H9 (cell line): ENCODE results near the gene OSBPL8. TPM values are rescaled to one million over a fixed set of nuclear protein-coding genes. Genes with fewer than 3 reads are reported as not detected.

Experiments
- DNase-seq: peaks from one replicate; pipeline ENCODE4 v3.0.0-alpha.2; 2017
- H2AFZ ChIP-seq: one replicate; pipeline ENCODE4 v1.6.1; 2013; ENCODE audit warnings: mild to moderate bottlenecking, low read length, control low read depth, moderate library complexity
- H2AK5ac ChIP-seq: 2 replicates; pipeline ENCODE4 v1.6.1; 2013; ENCODE audit warnings: low read length, control low read depth, mixed read lengths; ENCODE audit not compliant: insufficient read length
- H2BK120ac ChIP-seq: one replicate; pipeline ENCODE4 v1.6.1; 2013; ENCODE audit warnings: low read depth, mild to moderate bottlenecking, low read length, control low read depth, inconsistent platforms; ENCODE audit not compliant: poor library complexity, severe bottlenecking
- H2BK12ac ChIP-seq: 2 replicates; pipeline ENCODE4 v1.6.1; 2013; ENCODE audit warnings: low read length, control low read depth, mixed read lengths, low read depth; ENCODE audit not compliant: insufficient read length
- H2BK15ac ChIP-seq: 2 replicates; pipeline ENCODE4 v1.6.1; 2013; ENCODE audit warnings: low read depth, low read length, control low read depth
- H2BK20ac ChIP-seq: one replicate; pipeline ENCODE4 v1.6.1; 2013; ENCODE audit warnings: low read depth, mild to moderate bottlenecking, low read length, control low read depth, inconsistent platforms; ENCODE audit not compliant: poor library complexity, severe bottlenecking
- H2BK5ac ChIP-seq: 2 replicates; pipeline ENCODE4 v1.6.1; 2013; ENCODE audit warnings: low read length, control low read depth, mixed read lengths; ENCODE audit not compliant: insufficient read length
- H3K14ac ChIP-seq: 2 replicates; pipeline ENCODE4 v1.6.1; 2013; ENCODE audit warnings: low read length, control low read depth; ENCODE audit not compliant: insufficient read depth
- H3K18ac ChIP-seq: 2 replicates; pipeline ENCODE4 v1.6.1; 2013; ENCODE audit warnings: low read depth, mild to moderate bottlenecking, mixed read lengths, low read length, control low read depth; ENCODE audit not compliant: insufficient read length
- H3K23ac ChIP-seq: 2 replicates; pipeline ENCODE4 v1.6.1; 2013; ENCODE audit warnings: low read length, control low read depth, mixed read lengths, low read depth; ENCODE audit not compliant: insufficient read length
- H3K23me2 ChIP-seq: 2 replicates; pipeline ENCODE4 v1.6.1; 2013; ENCODE audit warnings: low read depth, mild to moderate bottlenecking, mixed read lengths, low read length, control low read depth; ENCODE audit not compliant: insufficient read length, poor library complexity, severe bottlenecking
- H3K27ac ChIP-seq: 2 replicates; pipeline ENCODE4 v1.5.1; 2013; ENCODE audit warnings: low read length, control low read depth, mixed read lengths, low read depth; ENCODE audit not compliant: insufficient read length
- H3K27me3 ChIP-seq: 2 replicates; pipeline ENCODE4 v1.6.1; 2013; ENCODE audit warnings: low read length, control low read depth, inconsistent platforms; ENCODE audit not compliant: insufficient read depth
- H3K4ac ChIP-seq: 2 replicates; pipeline ENCODE4 v1.6.1; 2013; ENCODE audit warnings: low read depth, mild to moderate bottlenecking, control low read depth, inconsistent platforms, low read length, moderate library complexity
- H3K4me1 ChIP-seq: 2 replicates; pipeline ENCODE4 v1.6.1; 2013; ENCODE audit warnings: low read length, control low read depth, inconsistent platforms; ENCODE audit not compliant: insufficient read depth
- H3K4me2 ChIP-seq: 2 replicates; pipeline ENCODE4 v1.6.1; 2013; ENCODE audit warnings: low read length, control low read depth, mixed read lengths; ENCODE audit not compliant: insufficient read length, insufficient read depth
- H3K56ac ChIP-seq: 2 replicates; pipeline ENCODE4 v1.6.1; 2013; ENCODE audit warnings: low read depth, mild to moderate bottlenecking, mixed read lengths, low read length, control low read depth; ENCODE audit not compliant: insufficient read length
- H3K79me1 ChIP-seq: 2 replicates; pipeline ENCODE4 v1.6.1; 2013; ENCODE audit warnings: low read depth, mild to moderate bottlenecking, moderate library complexity, low read length, control low read depth, inconsistent platforms; ENCODE audit not compliant: insufficient read depth, poor library complexity, severe bottlenecking
- H3K79me2 ChIP-seq: 2 replicates; pipeline ENCODE4 v1.6.1; 2013; ENCODE audit warnings: low read length, control low read depth, inconsistent platforms; ENCODE audit not compliant: insufficient read depth
- H3K9ac ChIP-seq: 2 replicates; pipeline ENCODE4 v1.6.1; 2013; ENCODE audit warnings: low read length, control low read depth, mixed read lengths; ENCODE audit not compliant: insufficient read length; ENCODE audit errors: extremely low read depth
- H3K9me3 ChIP-seq: one replicate; pipeline ENCODE4 v1.6.1; 2013; ENCODE audit warnings: low read depth, low read length, inconsistent platforms; ENCODE audit not compliant: control insufficient read depth
- H3T11ph ChIP-seq: one replicate; pipeline ENCODE4 v1.6.1; 2013; ENCODE audit warnings: mild to moderate bottlenecking, low read length, control low read depth, inconsistent platforms
- H4K20me1 ChIP-seq: one replicate; pipeline ENCODE4 v1.6.1; 2013; ENCODE audit not compliant: control insufficient read depth, insufficient read length, insufficient read depth
- H4K5ac ChIP-seq: 2 replicates; pipeline ENCODE4 v1.6.1; 2013; ENCODE audit warnings: low read depth, mild to moderate bottlenecking, mixed read lengths, low read length, control low read depth; ENCODE audit not compliant: insufficient read length
- H4K8ac ChIP-seq: replicated peaks from 2 replicates; pipeline ENCODE4 v1.6.1; 2013; ENCODE audit warnings: low read length, control low read depth, mixed read lengths, low read depth; ENCODE audit not compliant: insufficient read length
- H4K91ac ChIP-seq: 2 replicates; pipeline ENCODE4 v1.6.1; 2013; ENCODE audit warnings: low read depth, mild to moderate bottlenecking, moderate library complexity, mixed read lengths, low read length, control low read depth; ENCODE audit not compliant: insufficient read length
- H3K27ac Mint-ChIP-seq, 3 experiments: 2 replicates in 2 of 3; 3 replicates in 1 of 3; pipeline ENCODE4 v1.8.0; 2020 to 2021; ENCODE audit warnings: mixed read lengths in 3 of 3, mild to moderate bottlenecking in 1 of 3, moderate library complexity in 1 of 3
- H3K27me3 Mint-ChIP-seq: 2 replicates; pipeline ENCODE4 v1.8.0; 2021; ENCODE audit warnings: low read depth, mild to moderate bottlenecking, moderate library complexity, mixed read lengths
- H3K36me3 Mint-ChIP-seq, 3 experiments: 2 replicates in 2 of 3; 3 replicates in 1 of 3; pipeline ENCODE4 v1.8.0; 2020 to 2021; ENCODE audit warnings: low read depth in 3 of 3, mixed read lengths in 3 of 3; ENCODE audit not compliant: insufficient read depth in 1 of 3
- H3K4me1 Mint-ChIP-seq, 2 experiments: 2 replicates each; pipeline ENCODE4 v1.8.0; 2020; ENCODE audit warnings: mixed read lengths in 2 of 2
- H3K4me3 Mint-ChIP-seq, 2 experiments: 2 replicates in 1 of 2; 3 replicates in 1 of 2; pipeline ENCODE4 v1.8.0; 2020 to 2021; ENCODE audit warnings: mild to moderate bottlenecking in 2 of 2, mixed read lengths in 2 of 2, moderate library complexity in 1 of 2
- H3K9me3 Mint-ChIP-seq, 2 experiments: 2 replicates in 1 of 2; 3 replicates in 1 of 2; pipeline ENCODE4 v1.8.0; 2020; ENCODE audit warnings: mild to moderate bottlenecking in 2 of 2, mixed read lengths in 2 of 2, moderate library complexity in 1 of 2
- CTCF ChIP-seq: fragments of 200-600 bp; sonication (generic); conservative IDR thresholded peaks from 3 replicates; pipeline ENCODE4 v1.8.0; 2021; ENCODE audit warnings: antibody characterized with exemption, mild to moderate bottlenecking
- WGBS: extraction: QIAGEN DNeasy Blood & Tissue Kit; methylation state at CpG from one replicate; pipeline ENCODE4 v1.1.7; 2013; ENCODE audit warnings: missing lambda C conversion rate, low lambda C conversion rate, mixed read lengths; ENCODE audit not compliant: insufficient read length; ENCODE audit errors: extremely low coverage; 5-methylcytosine and 5-hydroxymethylcytosine counted together
- total RNA-seq: library from RNA; stranded (reverse); gene quantifications from 2 replicates; pipeline ENCODE4 v1.2.1, GENCODE V29; 2021

Gene OSBPL8
- total RNA-seq, 1 experiment from 2014 or later: 61.2 TPM

GRCh38 chr12:76544601-76545261 is 14.8 kb downstream of the OSBPL8 start:
- no peaks in the 10 kb centered on the region for H3K23me2 ChIP-seq
- DNase-seq: no peak
- Mint-ChIP-seq H3K36me3 (no peaks in the 10 kb centered on the region), H3K4me1 (peaks cover 50 to 66% of the 10 kb centered on the region in 2 experiments), H3K4me3 (no peak overlapping the region), H3K27me3 (no peaks in the 10 kb centered on the region), H3K27ac (peak overlapping the region in 1 of 3 experiments; percentile 18; a peak in 1 of 7 replicates), H3K9me3 (no peaks in the 10 kb centered on the region)
- no peak overlapping the region for H4K91ac ChIP-seq
- peaks cover 4% of the 10 kb centered on the region; the same call in 1 of the 2 replicates for H3K79me2 ChIP-seq
- H4K5ac ChIP-seq: no peak overlapping the region
- no peak overlapping the region for H4K8ac ChIP-seq
- H2BK12ac ChIP-seq: no peak overlapping the region
- H3K27me3 ChIP-seq: no peaks in the 10 kb centered on the region
- H2BK120ac ChIP-seq: no peak overlapping the region
- no peak overlapping the region for H2BK5ac ChIP-seq
- no peak overlapping the region for H3K18ac ChIP-seq
- peaks cover 2% of the 10 kb centered on the region for H3K79me1 ChIP-seq
- H3K4me2 ChIP-seq: no peak overlapping the region
- peaks cover 7% of the 10 kb centered on the region; the same call in 1 of the 2 replicates for H3K4me1 ChIP-seq
- H2AFZ ChIP-seq: no peak overlapping the region
- TF ChIP-seq CTCF: no peak
- H2AK5ac ChIP-seq: no peak overlapping the region
- H4K20me1 ChIP-seq: no peaks in the 10 kb centered on the region
- no peak overlapping the region for H3K23ac ChIP-seq
- no peak overlapping the region for H3K56ac ChIP-seq
- H3K14ac ChIP-seq: no peak overlapping the region
- no peaks in the 10 kb centered on the region for H3K9me3 ChIP-seq
- WGBS: no CpG with 5 or more reads among the region's 4 CpGs
- H3K4ac ChIP-seq: no peak overlapping the region
- H3K9ac ChIP-seq: no peak overlapping the region
- no peak overlapping the region for H3K27ac ChIP-seq
- H2BK15ac ChIP-seq: no peak overlapping the region
- H3T11ph ChIP-seq: no peak overlapping the region
- no peak overlapping the region for H2BK20ac ChIP-seq
